Ovary (tissue), 9 donors: ENCODE results near the gene SIM1. TPM values are rescaled to one million over a fixed set of nuclear protein-coding genes. Genes with fewer than 3 reads are reported as not detected.

ENCODE experiments used
- DNase-seq, 5 donors: peaks; one replicate each; pipeline ENCODE4 v3.0.0-alpha.2; 2019 to 2020
- H3K27ac ChIP-seq, 2 donors: fragments of 200-600 bp; one replicate each; pipeline versions ENCODE4 v1.5.1 to v1.8.0; 2019 to 2022
- H3K27me3 ChIP-seq: fragments of 200-600 bp; one replicate; pipeline ENCODE4 v1.8.0; 2022
- H3K36me3 ChIP-seq: fragments of 200-600 bp; sonication (generic); one replicate; pipeline ENCODE4 v1.5.1; 2019
- H3K4me1 ChIP-seq: one replicate; pipeline ENCODE4 v1.8.1; 2013; ENCODE audit warnings: mild to moderate bottlenecking, moderate library complexity; ENCODE audit not compliant: insufficient read depth
- H3K4me3 ChIP-seq: fragments of 200-600 bp; sonication (generic); one replicate; pipeline ENCODE4 v1.5.1; 2017
- H3K9me3 ChIP-seq, 2 donors: fragments of 200-600 bp in 1 of 2; sonication (generic) in 1 of 2; one replicate each; pipeline versions ENCODE4 v1.5.1 to v1.8.1; 2013 to 2019; ENCODE audit warnings: mild to moderate bottlenecking in 1 of 2, moderate library complexity in 1 of 2
- EP300 ChIP-seq: sonication (generic); formaldehyde crosslinking; IDR thresholded peaks from one replicate; pipeline ENCODE4 v1.6.1; 2017; ENCODE audit warnings: antibody characterized with exemption
- POLR2A ChIP-seq: fragments of 450-650 bp; IDR thresholded peaks from one replicate; pipeline ENCODE4 v1.6.1; 2017; ENCODE audit warnings: antibody characterized with exemption, mild to moderate bottlenecking, moderate library complexity
- WGBS, 3 donors: extraction: QIAGEN DNeasy Blood & Tissue Kit in 1 of 3; methylation state at CpG; one replicate each; pipeline versions ENCODE4 v1.1.5 to v1.1.7; 2013 to 2017; 5-methylcytosine and 5-hydroxymethylcytosine counted together
- intact Hi-C, 4 donors: fragments of 100-400 bp; cut with DNase I; formaldehyde crosslinking; loops; one replicate each; pipeline versions ENCODE4 v1.11.0 to v1.15.1; 2022 to 2023
- polyA plus RNA-seq, 2 donors: library from polyadenylated mRNA; stranded (reverse); fragments of 200-250 nt in 1 of 2; fragments of 350-450 nt in 1 of 2; fragmentation: Illumina TruSeq in 1 of 2; extraction: RNeasy Lipid Tissue Mini Kit (QIAGEN cat#74804) in 1 of 2; gene quantifications; one replicate each; pipeline ENCODE4 v1.2.3, GENCODE V29; 2013 to 2014
- total RNA-seq, 7 donors: library from RNA; depleted of rRNA in 2 of 7; stranded (reverse); fragments of >200 nt in 2 of 7; fragmentation: NEBNext Ultra II Directional in 3 of 7; extraction: Animal tissue kit (Norgen Biotek cat#: 25700) in 3 of 7; gene quantifications; one replicate each; pipeline versions ENCODE4 v1.1.0 to v1.2.4, GENCODE V29; 2016 to 2023
- TF ChIP-seq, protein P1 (sequence below), 3 donors: fragments of 450-650 bp in 2 of 3; fragments of 200-600 bp in 1 of 3; IDR thresholded peaks; one replicate each; pipeline versions ENCODE4 v1.5.1 to v1.8.0; 2016 to 2022; ENCODE audit warnings: antibody characterized with exemption in 3 of 3, mild to moderate bottlenecking in 1 of 3
- donor health status: DM: no; HTN: no; CAD: no; lungs with moderate emphysema.
- donor health status: DM: no; HTN: no; CAD: no.
- donor health status: Bipolar disorder and iron deficiency.
- donor health status: DM: yes; HTN: yes; CAD: no.
- donor health status: DM: no; HTN: no; CAD: no.
- donor health status: DM: yes; HTN: yes; CAD: no.

The SIM1 gene
- total and polyA plus RNA-seq, 9 donors: 0.12 TPM; not detected in 8

- H3K36me3 ChIP-seq: no peaks in the 10 kb centered on the region
- intact Hi-C loops: no loop called here
- no peak overlapping the region for H3K4me3 ChIP-seq
- no peaks in the 10 kb centered on the region for H3K4me1 ChIP-seq
- TF ChIP-seq, protein P1, sequence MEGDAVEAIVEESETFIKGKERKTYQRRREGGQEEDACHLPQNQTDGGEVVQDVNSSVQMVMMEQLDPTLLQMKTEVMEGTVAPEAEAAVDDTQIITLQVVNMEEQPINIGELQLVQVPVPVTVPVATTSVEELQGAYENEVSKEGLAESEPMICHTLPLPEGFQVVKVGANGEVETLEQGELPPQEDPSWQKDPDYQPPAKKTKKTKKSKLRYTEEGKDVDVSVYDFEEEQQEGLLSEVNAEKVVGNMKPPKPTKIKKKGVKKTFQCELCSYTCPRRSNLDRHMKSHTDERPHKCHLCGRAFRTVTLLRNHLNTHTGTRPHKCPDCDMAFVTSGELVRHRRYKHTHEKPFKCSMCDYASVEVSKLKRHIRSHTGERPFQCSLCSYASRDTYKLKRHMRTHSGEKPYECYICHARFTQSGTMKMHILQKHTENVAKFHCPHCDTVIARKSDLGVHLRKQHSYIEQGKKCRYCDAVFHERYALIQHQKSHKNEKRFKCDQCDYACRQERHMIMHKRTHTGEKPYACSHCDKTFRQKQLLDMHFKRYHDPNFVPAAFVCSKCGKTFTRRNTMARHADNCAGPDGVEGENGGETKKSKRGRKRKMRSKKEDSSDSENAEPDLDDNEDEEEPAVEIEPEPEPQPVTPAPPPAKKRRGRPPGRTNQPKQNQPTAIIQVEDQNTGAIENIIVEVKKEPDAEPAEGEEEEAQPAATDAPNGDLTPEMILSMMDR (IDR thresholded peaks at IDR 0.05): no peak
- TF ChIP-seq POLR2A: no peak
- no peak for DNase-seq
- H3K9me3 ChIP-seq: no peaks in the 10 kb centered on the region
- no peaks in the 10 kb centered on the region for H3K27me3 ChIP-seq
- H3K27ac ChIP-seq: no peak overlapping the region
- WGBS, 3 donors: 40 to 60% (median 46%) methylated on average over 6 of the region's 6 CpGs
These were observed 40.3 kb upstream of the SIM1 start for GRCh38 chr6:100504786-100505737.

DNA sequence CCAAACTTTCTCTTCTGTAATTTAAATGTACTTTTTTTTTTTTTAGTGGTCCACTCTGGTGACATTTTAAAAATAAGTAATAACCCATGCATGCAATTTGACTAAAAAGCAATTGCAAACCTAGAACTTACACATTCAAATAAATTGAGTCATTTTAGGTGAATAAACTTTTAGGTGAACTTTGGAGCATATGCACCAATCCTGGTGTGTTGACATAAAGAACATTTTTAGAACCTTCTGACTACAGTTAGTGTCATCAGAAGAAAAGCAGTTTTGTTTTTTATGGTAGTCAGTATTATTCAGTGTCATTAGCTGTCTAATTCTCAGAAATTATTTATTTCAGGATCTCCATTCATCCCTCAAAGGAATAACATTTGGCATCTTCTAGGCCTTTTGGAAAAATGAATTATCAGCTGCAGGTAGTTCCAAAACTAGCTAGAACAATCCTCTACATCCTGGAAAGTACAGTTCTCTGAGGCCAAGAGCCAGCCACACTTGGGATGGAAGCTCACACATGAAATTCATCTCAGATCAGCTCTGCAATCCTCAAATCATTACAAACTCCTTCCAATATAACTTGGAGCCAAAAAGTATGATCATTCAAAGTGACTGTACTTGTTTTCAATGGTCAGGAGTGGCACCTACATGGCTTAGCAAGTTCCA, 38.5 kb upstream of the SIM1 start:
- DNase-seq: no peak
- TF ChIP-seq, protein P1 (IDR thresholded peaks at IDR 0.05): no peak
- TF ChIP-seq EP300 (no peak), POLR2A (no peak)
- no peaks in the 10 kb centered on the region for H3K27me3 ChIP-seq
- intact Hi-C loops: no loop called here
- H3K4me1 ChIP-seq: no peaks in the 10 kb centered on the region
- no peak overlapping the region for H3K27ac ChIP-seq
- H3K36me3 ChIP-seq: no peaks in the 10 kb centered on the region
- no peaks in the 10 kb centered on the region for H3K9me3 ChIP-seq
- no peak overlapping the region for H3K4me3 ChIP-seq

- Histone ChIP-seq H3K27me3 (no peaks in the 10 kb centered on the region), H3K4me3 (no peak overlapping the region), H3K36me3 (no peaks in the 10 kb centered on the region), H3K9me3 (no peaks in the 10 kb centered on the region), H3K4me1 (no peaks in the 10 kb centered on the region), H3K27ac (no peak overlapping the region)
- WGBS, 3 donors: 76 to 83% (median 78%) methylated on average over 6 of the region's 6 CpGs
- no peak for DNase-seq
- TF ChIP-seq, protein P1 (IDR thresholded peaks at IDR 0.05): no peak
- TF ChIP-seq EP300: no peak
- TF ChIP-seq POLR2A: no peak
- intact Hi-C loops: no loop called here
These were observed 28.6 kb upstream of the SIM1 start for GRCh38 chr6:100493206-100493888.

DNA sequence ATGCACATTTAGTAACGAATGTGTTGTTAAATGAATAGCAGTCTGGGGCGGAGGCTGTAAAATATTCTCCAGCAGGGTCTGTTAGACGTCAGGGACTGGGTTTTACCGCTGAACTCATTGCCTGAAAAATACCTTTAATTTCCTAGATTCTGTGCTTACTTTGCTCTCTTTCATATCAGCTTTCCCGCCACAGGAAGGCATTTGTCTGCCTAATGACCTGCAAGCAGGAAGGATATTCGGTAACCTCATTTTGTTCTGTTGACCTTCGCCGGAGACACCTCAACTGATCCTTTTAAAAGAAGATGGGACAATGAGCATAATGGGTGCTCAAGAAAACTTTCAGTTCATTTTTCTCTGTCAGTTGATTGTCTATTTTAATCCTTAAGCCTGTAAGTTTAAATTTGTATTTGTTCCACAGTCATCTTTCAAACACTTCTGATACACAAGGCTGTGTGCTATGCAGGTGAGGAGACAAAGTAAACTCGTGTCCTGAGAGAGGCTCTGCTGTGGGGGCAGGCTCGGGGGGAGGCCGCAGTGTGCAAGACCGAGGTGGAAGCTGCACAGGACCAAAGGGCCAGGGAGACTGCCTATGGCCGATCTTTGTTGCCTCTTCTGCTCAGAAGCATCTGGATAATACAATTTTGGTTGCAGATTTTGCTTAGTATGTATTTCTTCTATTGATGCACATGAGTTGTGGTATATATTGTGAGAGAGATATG, 27.4 kb upstream of the SIM1 start:
- 42 to 56% (median 45%) methylated on average over 13 of the region's 13 CpGs for whole genome bisulfite sequencing, 3 donors
- Histone ChIP-seq H3K27ac (no peak overlapping the region), H3K4me3 (no peak overlapping the region), H3K9me3 (no peaks in the 10 kb centered on the region), H3K4me1 (no peaks in the 10 kb centered on the region), H3K36me3 (no peaks in the 10 kb centered on the region), H3K27me3 (no peaks in the 10 kb centered on the region)
- no peak for DNase-seq
- intact Hi-C loops: no loop called here
- TF ChIP-seq, protein P1 (IDR thresholded peaks at IDR 0.05): no peak
- no peak for TF ChIP-seq POLR2A
- no peak for TF ChIP-seq EP300
